IPS DF 19.7 (cell line): ENCODE data around the gene OPRM1.
"Not testable (repeated sequence)": the region's sequence is repeated elsewhere in the genome, so short reads cannot be mapped to it uniquely, and the experiment has no call there.

Experiments
- DNase-seq: peaks from one replicate; pipeline ENCODE4 v3.0.0-alpha.2; 2013; ENCODE audit warnings: low read depth, low spot score

Gene OPRM1

DNA sequence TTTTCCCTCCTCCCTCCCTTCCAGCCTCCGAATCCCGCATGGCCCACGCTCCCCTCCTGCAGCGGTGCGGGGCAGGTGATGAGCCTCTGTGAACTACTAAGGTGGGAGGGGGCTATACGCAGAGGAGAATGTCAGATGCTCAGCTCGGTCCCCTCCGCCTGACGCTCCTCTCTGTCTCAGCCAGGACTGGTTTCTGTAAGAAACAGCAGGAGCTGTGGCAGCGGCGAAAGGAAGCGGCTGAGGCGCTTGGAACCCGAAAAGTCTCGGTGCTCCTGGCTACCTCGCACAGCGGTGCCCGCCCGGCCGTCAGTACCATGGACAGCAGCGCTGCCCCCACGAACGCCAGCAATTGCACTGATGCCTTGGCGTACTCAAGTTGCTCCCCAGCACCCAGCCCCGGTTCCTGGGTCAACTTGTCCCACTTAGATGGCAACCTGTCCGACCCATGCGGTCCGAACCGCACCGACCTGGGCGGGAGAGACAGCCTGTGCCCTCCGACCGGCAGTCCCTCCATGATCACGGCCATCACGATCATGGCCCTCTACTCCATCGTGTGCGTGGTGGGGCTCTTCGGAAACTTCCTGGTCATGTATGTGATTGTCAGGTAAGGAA, at the start of gene OPRM1:
Gene OPRM1 (plus strand): TSS at position 10 of the 612 bp plus-strand sequence. CDS start 305 bp downstream, at position 315.
- DNase-seq, result peak; percentile 61

GRCh38 chr6:153989989-153990388, 49.1 kb upstream of the OPRM1 start:
- DNase-seq, result no peak

- no peak for DNase-seq
These were observed 45.0 kb upstream of the OPRM1 start for GRCh38 chr6:153994004-153994403.

DNA sequence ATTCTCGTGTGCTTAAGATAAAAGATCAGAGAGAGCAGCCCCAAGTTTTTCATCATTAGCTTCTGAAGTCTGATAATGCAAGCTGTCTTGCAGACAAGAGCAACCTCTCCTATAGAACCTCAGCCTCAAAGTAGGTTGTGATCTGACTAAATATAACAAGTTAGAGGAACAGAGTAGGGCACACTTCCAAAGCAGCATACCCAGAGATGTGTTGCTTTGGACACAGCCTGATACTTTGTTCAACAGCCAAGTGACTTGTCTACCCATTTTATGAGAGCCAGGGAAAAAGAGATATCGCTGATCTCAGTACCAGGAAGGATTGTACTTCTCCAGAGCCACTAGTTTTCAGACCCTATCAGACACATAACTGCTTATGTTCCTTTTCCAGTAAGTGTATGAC, 44.2 kb upstream of the OPRM1 start:
- no peak for DNase-seq

DNA sequence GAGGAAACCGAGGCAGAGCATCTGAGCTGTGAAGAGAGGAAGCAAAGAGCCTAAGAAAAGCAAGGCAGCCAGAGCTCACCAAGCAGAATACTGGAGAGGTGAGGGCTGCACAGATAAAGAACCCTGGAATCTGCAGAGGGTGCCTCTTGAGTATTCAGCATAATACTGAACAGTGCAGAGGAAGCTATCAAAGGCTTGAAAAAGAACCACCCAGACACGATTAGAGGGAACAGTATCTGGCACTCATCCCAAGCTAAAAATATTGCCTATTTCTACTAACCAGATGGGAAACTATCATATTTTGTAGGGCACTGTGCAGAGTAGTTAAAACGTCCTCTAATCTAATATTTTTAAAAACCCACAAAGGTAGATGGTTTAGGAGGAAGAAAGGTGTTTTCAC, 41.8 kb upstream of the OPRM1 start:
- DNase-seq, result no peak

DNA sequence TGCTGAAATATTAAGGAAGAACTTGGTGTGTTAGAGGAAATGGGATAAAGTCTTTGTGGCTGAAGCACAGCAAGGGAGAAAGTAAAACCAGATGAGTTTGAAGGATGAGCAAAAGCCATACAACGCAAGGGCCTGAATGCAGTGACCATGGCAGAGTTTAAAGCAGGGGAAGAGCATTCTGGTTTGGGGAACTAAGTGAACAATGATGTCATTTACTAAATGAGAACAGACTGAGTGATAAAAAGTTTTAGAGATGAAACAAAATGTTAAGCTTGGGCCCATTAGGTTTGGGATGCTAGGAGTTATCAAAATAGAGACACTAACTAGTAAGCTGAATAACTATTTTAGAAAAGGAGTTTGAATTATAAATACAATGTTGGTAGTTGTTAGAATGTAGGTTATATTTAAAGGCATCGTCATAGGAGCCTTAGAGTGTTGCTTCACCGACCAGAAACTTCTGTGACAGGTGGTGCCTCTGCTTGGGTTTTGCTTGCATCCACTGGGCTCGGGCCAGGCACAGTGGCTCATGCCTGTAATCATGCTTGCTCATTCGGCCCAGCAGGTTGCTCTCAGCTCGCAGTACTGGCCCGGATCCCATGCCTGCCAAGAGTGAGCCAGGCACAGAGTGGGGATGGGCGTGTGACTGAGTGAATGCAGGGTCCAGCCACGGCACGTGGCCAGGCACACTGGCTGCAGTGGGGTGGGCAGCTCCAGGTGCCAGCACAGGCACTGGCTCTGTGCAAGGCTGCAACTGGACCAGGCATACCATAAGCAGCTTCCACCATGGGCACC, 37.4 kb upstream of the OPRM1 start:
- no peak for DNase-seq

DNA sequence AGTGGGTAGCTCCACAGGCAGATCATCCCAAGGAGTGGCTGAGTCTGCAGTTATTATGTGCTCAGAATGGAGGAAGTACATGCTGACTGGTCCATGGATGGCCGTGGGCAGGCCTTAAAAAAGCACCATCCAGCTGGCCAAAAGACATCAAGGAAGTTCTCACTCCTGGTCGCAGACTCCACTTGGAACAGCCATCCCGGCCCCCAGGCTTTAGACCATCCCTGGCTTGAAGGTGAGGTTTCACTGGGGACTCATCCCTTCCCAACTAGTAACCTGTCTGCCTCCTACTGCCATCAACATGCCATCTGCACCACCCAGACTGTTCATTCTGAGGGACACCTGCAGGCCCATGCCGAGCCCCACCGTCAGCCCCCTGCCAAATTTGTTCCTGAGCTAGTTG, 36.1 kb upstream of the OPRM1 start:
- no peak for DNase-seq

DNA sequence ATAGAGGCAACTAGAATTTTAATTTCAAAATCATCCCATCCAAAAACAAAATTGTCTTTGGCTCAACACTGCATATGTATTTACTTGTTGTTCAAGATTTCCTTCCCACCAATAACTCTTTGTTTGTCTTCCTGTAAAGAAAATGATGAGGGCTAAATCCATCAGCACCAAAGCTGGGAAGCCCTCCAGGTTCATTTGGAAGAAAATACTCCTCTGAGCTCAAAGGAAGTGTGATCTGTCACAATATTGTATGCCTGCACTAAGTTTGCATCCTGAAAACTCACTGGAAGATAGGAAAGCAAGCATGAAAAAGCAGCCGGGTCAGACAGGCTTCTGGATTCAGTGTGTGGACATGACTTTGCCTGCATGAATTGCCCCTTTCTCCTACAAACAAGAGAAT, 28.7 kb upstream of the OPRM1 start:
- no peak for DNase-seq

DNA sequence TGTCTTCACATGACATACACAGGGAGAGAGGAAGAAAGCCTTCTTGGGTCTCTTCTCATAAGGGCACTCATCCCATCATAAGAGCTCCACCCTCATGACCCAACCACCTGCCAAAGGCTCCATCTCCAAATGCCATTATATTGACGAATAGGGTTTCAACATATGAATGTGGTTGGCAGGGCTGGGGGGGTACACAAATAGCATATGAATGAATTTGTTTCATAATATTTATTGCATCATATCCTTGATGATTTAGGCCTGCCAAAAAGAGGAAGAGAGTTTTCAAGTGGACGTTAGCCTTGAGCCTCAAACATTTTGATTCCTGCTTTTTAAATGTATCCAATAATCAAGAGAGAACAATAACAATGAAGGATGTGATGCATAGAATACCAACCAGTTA, 26.2 kb upstream of the OPRM1 start:
- no peak for DNase-seq

DNA sequence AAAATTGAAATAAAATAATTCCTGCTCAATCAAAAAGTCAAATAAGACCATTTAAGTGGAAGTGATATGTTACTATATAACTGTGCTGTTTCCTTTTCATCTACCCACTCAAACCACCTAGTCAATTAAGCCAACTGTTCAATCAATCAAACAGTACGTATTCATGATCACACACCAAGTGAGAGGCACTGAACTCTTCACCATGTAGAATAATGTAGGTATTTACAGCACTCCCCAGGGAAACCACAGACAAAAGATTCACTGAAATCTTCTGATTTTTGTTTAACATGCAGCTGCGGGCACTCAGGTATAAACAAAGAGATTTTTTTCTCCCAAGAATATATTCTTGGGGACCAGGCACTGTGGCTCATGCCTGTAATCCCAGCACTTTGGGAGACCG, 21.3 kb upstream of the OPRM1 start:
- DNase-seq, result no peak

DNA sequence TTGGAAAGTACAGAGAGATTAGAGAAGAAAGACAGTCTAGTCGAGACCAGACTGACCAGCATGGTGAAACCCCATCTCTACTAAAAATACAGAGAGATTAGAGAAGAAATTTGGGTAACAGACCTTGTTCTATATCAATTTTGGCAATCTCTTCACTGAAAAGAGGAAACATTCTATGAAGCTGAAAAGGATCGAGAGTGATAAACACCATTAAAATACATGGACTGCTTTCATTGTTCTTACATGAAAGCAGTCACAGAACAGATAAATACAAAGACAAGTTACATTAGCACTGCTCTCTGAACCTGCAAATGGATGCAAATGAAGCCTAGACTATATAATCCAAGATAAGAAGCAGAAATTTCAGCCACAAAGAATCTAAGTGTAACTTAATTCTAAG, 8.4 kb upstream of the OPRM1 start:
- DNase-seq, result no peak

GRCh38 chr6:154041001-154041400, 2.0 kb downstream of the OPRM1 start:
- no peak for DNase-seq

DNA sequence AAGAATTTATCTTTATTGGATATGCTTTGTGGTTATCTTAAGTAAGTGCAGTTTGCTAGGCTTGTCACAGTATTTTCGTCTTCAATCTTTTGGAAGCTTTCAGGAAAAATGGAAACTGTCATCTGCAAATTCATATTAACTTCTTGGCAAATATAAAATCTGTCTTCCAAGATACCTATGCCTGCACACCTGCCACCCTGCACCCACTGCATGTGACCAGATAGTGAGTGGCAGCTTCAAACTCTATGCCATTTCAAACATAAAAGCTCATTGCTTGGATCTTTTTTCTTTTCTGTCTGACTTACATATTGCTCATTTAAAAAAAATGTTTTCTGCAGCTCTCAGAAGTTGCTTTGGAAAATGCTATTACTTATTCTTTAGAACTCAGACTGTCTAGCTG, 14.1 kb downstream of the OPRM1 start:
- no peak for DNase-seq

- no peak for DNase-seq
These were observed 17.5 kb downstream of the OPRM1 start for GRCh38 chr6:154056536-154056935.

DNA sequence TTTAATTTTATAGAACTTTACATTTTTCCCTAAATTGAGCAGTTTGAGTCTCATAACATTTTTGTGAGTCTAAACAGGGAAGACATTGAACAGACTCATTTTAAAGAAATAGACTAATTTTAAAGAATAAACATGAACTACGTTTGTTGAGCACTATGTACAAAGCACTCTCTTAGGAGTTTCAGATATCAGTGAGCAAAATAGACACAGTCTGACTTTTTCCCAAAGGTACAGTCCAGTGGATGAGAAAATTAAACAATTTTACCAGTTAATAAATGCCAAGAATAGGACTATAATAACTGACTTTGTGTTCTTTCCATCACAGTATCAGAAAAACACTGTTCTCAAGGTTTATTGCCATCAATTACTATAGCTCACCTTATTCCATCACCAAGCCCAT, 18.1 kb downstream of the OPRM1 start:
- no peak for DNase-seq

DNA sequence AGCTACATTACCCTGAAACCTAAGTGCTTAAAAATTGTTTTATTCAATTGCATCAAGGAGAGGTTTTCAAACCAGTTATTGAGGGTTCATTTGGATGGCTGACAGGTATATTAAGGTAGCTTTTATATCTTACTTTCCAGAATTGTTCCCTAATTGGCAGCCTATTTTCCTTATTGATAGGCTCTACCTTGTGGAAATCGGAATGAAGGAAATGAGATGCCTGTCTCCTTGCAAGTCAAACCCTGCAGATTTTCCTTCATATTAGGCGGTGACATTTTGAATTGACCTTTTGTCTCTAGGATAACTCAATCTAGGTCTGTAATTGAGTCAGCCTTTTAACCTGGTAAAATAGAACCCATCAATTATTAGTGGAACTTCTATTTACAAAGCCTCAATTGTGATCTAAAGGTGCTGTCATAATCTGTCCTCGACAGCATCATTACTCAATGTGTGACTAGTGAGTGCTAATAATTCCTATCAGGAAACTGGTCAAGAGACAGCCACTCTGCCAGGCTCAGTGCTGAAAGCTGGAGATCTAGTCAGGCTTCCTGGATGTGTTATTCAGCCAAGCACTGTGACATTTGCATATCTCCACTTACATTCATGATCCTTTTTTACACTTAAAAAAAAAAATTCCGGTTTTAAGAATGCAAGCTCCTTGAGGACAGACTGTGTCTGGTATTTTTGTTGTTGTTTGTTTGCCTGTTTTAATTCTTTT, 20.1 kb downstream of the OPRM1 start:
- DNase-seq, result no peak

GRCh38 chr6:154060076-154060475, 21.0 kb downstream of the OPRM1 start:
- no peak for DNase-seq

DNA sequence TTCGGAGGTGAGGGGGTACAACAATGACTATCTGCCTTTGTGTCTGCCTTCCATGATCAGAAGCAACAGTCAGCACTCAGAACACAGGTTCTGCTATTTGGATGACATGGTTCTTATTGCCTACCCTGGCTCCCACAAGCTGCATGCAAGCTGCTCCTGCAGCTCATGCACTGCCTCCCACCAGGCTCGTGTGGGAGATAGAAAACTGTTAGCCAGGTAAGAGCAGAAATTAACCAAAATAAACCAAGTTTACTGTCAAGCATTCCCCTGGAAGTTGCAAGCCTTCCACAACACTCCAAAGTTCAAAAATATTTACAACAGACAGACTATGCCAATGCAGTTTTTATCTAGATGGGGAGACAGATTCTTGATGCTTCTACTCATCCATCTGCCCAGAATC, 31.0 kb downstream of the OPRM1 start:
- DNase-seq, result no peak

DNA sequence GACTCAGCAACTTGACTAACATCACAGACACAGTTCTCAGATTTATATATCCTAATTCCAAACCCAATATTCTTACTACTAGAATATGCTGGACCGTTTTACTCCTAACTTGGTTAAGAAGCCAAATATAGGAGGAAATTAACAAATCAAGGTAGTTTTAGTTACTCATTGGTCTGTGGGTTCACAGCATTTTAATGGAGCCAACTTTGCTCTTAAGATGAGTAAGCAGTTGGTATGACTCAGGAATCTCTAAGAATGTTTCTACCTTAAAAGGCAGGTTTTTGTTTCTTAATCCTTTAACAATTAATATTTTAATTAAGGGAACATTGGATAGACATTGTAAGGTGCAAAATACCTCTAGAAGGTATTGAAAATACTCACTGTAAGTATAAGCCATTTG, 31.6 kb downstream of the OPRM1 start:
- DNase-seq, result no peak

DNA sequence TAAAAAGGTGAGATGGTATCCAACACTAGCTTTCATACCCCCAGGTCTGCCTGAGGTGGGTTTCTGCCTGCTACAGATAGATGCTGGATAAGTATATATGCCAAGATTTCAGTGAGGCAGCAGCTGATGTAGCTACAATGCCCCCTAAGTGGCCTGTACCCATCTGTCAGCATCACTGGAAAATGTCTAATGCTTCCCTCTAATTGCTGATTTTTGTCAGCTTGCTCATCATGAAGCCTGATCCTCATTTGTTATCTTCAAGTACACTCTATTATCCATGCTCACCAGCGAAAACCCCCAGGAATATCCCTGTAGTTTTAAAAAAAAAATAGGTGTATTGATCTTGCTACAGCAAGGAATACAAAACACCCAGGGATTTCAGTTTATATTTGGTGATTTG, 32.2 kb downstream of the OPRM1 start:
- no peak for DNase-seq

DNA sequence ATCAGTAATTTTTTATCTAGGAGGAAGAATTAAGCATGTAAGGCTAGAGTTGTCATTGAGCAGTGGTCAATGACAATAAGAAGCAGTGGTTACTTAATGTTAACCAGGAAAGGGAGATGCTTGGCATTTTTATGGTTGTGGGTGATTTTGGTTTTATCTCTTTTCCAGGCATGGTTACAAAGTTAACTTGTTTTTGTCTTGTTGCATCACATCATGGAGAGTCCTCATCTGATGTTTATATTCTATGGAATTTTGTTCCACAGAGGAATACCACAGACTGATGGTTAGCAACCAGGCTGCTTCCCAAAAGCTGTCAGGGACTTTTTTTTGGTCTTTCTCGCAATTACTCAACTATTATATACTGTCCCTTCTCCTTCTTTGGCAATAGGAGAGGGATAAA, 32.7 kb downstream of the OPRM1 start:
- DNase-seq, result no peak

- not testable (repeated sequence) for DNase-seq
These were observed 39.6 kb downstream of the OPRM1 start for GRCh38 chr6:154078596-154078995.
